ENCODE measurements around the gene MAP7D2. TPM values are rescaled to one million over a fixed set of nuclear protein-coding genes. Genes with fewer than 3 reads are reported as not detected.

Gene MAP7D2
- total RNA-seq, 1 experiment from 2014 or later, result 45.4 TPM

GRCh38 chrX:20016616-20016945 lies 100.1 kb downstream of the MAP7D2 start:
- Histone ChIP-seq H3K9me3 (no peaks in the 10 kb centered on the region), H3K27me3 (replicated peaks; ENCODE audit: control insufficient read depth, insufficient read depth, low read length) (no peaks in the 10 kb centered on the region), H3K4me1 (no peaks in the 10 kb centered on the region), H3K36me3 (ENCODE audit: control insufficient read depth, insufficient read depth, low read length) (no peaks in the 10 kb centered on the region; the same call in 1 of the 2 replicates), H3K4me3 (ENCODE audit: low read depth, low read length) (no peak overlapping the region)
- no peak for TF ChIP-seq CTCF (IDR thresholded peaks at IDR 0.05; ENCODE audit: insufficient read depth in 1 of 2, low read depth in 1 of 2, low read length in 1 of 2, severe bottlenecking in 1 of 2, unreplicated experiment in 1 of 2)
- Mint-ChIP-seq H3K4me1 (ENCODE audit: low read depth, unreplicated experiment) (peaks cover 14% of the 10 kb centered on the region), H3K27ac (ENCODE audit: unreplicated experiment) (no peak overlapping the region), H3K4me3 (ENCODE audit: unreplicated experiment) (no peak overlapping the region), H3K36me3 (ENCODE audit: insufficient read depth, unreplicated experiment) (peaks cover 48% of the 10 kb centered on the region), H3K9me3 (ENCODE audit: unreplicated experiment) (no peaks in the 10 kb centered on the region), H3K27me3 (ENCODE audit: insufficient read depth, unreplicated experiment) (no peaks in the 10 kb centered on the region)
- DNase-seq, result no peak
- POLR2A ChIA-PET, result no interaction called here
- CTCF ChIA-PET, result no interaction called here
- no TSS peak for BruUV-seq (replicated peaks)
- intact Hi-C loops (cut with micrococcal nuclease; ENCODE audit: unreplicated experiment), result no loop called here

GRCh38 chrX:20015945-20016615 lies 100.6 kb downstream of the MAP7D2 start:
- peaks cover 14% of the 10 kb centered on the region for H3K4me1 Mint-ChIP-seq (ENCODE audit: low read depth, unreplicated experiment)

DNA sequence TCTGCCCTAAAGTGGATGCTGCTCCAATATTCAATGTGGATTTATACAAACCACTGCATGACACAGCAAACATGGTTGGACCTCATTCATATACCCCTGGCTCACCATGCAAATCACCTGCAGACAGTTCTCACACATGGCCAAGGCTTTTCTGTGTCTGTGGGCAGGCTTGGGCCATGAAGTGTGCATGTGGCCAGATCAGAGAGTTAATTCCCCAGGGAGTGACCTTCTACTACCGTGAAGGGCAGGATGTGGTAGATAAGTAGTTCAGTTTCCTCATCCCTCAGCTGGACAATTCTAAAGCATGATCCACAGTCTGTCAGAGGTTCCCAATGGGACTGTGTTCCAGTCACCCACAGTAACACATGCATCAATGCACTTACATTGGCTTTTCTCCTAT lies 101.3 kb downstream of the MAP7D2 start:
- peaks cover 11% of the 10 kb centered on the region for H3K4me1 Mint-ChIP-seq (ENCODE audit: low read depth, unreplicated experiment)
- no peak for DNase-seq
- H3K36me3 Mint-ChIP-seq (ENCODE audit: insufficient read depth, unreplicated experiment), result peaks cover 46% of the 10 kb centered on the region
- H3K4me3 Mint-ChIP-seq (ENCODE audit: unreplicated experiment), result no peak overlapping the region
- H3K36me3 ChIP-seq (ENCODE audit: control insufficient read depth, insufficient read depth, low read length), result no peaks in the 10 kb centered on the region; the same call in 1 of the 2 replicates
- no peak overlapping the region for H3K27ac Mint-ChIP-seq (ENCODE audit: unreplicated experiment)
- H3K27me3 ChIP-seq (replicated peaks; ENCODE audit: control insufficient read depth, insufficient read depth, low read length), result no peaks in the 10 kb centered on the region
- TF ChIP-seq CTCF (IDR thresholded peaks at IDR 0.05; ENCODE audit: insufficient read depth in 1 of 2, low read depth in 1 of 2, low read length in 1 of 2, severe bottlenecking in 1 of 2, unreplicated experiment in 1 of 2), result no peak
- no peaks in the 10 kb centered on the region for H3K4me1 ChIP-seq
- no peaks in the 10 kb centered on the region for H3K27me3 Mint-ChIP-seq (ENCODE audit: insufficient read depth, unreplicated experiment)
- no peaks in the 10 kb centered on the region for H3K9me3 ChIP-seq
- no TSS peak for BruUV-seq (replicated peaks)
- intact Hi-C loops (cut with micrococcal nuclease; ENCODE audit: unreplicated experiment), result no loop called here
- no peaks in the 10 kb centered on the region for H3K9me3 Mint-ChIP-seq (ENCODE audit: unreplicated experiment)
- no peak overlapping the region for H3K4me3 ChIP-seq (ENCODE audit: low read depth, low read length)
- ChIA-PET CTCF (no interaction called here), POLR2A (no interaction called here)

More at GRCh38 chrX:20015945-20016615, 100.6 kb downstream of the MAP7D2 start:
- H3K9me3 Mint-ChIP-seq (ENCODE audit: unreplicated experiment), result no peaks in the 10 kb centered on the region
- CTCF ChIA-PET, result no interaction called here
- H3K4me1 ChIP-seq, result no peaks in the 10 kb centered on the region
- no peaks in the 10 kb centered on the region for H3K9me3 ChIP-seq
- H3K4me3 Mint-ChIP-seq (ENCODE audit: unreplicated experiment), result no peak overlapping the region
- no peak for TF ChIP-seq CTCF (IDR thresholded peaks at IDR 0.05; ENCODE audit: insufficient read depth in 1 of 2, low read depth in 1 of 2, low read length in 1 of 2, severe bottlenecking in 1 of 2, unreplicated experiment in 1 of 2)
- POLR2A ChIA-PET, result no interaction called here
- no peak for DNase-seq
- no peak overlapping the region for H3K4me3 ChIP-seq (ENCODE audit: low read depth, low read length)
- peaks cover 46% of the 10 kb centered on the region for H3K36me3 Mint-ChIP-seq (ENCODE audit: insufficient read depth, unreplicated experiment)
- no peak overlapping the region for H3K27ac Mint-ChIP-seq (ENCODE audit: unreplicated experiment)
- no peaks in the 10 kb centered on the region for H3K27me3 Mint-ChIP-seq (ENCODE audit: insufficient read depth, unreplicated experiment)
- BruUV-seq (replicated peaks), result no TSS peak
- no peaks in the 10 kb centered on the region for H3K27me3 ChIP-seq (replicated peaks; ENCODE audit: control insufficient read depth, insufficient read depth, low read length)
- intact Hi-C loops (cut with micrococcal nuclease; ENCODE audit: unreplicated experiment), result no loop called here
- H3K36me3 ChIP-seq (ENCODE audit: control insufficient read depth, insufficient read depth, low read length), result no peaks in the 10 kb centered on the region; the same call in 1 of the 2 replicates
